NCI-H2081 (cell line): ENCODE measurements around the gene EML5.

Experiments used
- DNase-seq, 2 experiments: peaks; one replicate each; lab custom pipeline; 2025; lab: John Stamatoyannopoulos, UW

EML5 gene

DNA sequence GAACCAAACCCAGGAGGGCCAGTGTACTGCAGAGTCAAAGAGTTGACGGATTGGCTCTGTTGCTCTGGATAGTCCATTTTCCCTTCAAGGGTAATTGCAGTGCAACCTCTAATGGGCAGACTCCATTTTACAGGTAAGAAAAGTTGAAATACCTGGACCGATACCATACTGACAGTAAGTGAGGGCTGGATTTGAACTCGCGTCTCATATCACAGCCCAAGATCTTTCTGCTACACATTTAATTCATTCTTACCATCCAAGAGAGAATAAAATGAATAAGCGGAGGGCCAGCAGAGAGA is 230.3 kb downstream of the EML5 start:
- no peak for DNase-seq
